SJCRH30 (cell line): ENCODE measurements around the gene SPRR4. TPM values are rescaled to one million over a fixed set of nuclear protein-coding genes. Genes with fewer than 3 reads are reported as not detected.

Experiments used
- DNase-seq, 2 experiments: peaks; one replicate each; pipeline ENCODE4 v3.0.0-alpha.2; 2015 to 2020
- H3K27ac ChIP-seq: fragments of 250-450 bp; sonication (Bioruptor Pico); 2 replicates; pipeline ENCODE4 v1.5.1; 2020; ENCODE audit warnings: mild to moderate bottlenecking, moderate library complexity
- H3K27me3 ChIP-seq: fragments of 250-450 bp; sonication (Bioruptor Pico); 2 replicates; pipeline ENCODE4 v1.5.1; 2020; ENCODE audit warnings: mild to moderate bottlenecking, moderate library complexity
- H3K36me3 ChIP-seq: fragments of 250-450 bp; sonication (Bioruptor Pico); 2 replicates; pipeline ENCODE4 v1.5.1; 2020; ENCODE audit warnings: mild to moderate bottlenecking, moderate library complexity
- H3K4me1 ChIP-seq: fragments of 250-450 bp; sonication (Bioruptor Pico); 2 replicates; pipeline ENCODE4 v1.5.1; 2020; ENCODE audit warnings: mild to moderate bottlenecking, moderate library complexity
- H3K4me3 ChIP-seq: fragments of 250-450 bp; sonication (Bioruptor Pico); 2 replicates; pipeline ENCODE4 v1.5.1; 2020; ENCODE audit warnings: mild to moderate bottlenecking, moderate library complexity
- H3K9me3 ChIP-seq: fragments of 250-450 bp; sonication (Bioruptor Pico); replicated peaks from 2 replicates; pipeline ENCODE4 v1.5.1; 2020; ENCODE audit warnings: mild to moderate bottlenecking, moderate library complexity
- total RNA-seq: library from RNA; depleted of rRNA; stranded (reverse); fragments of >200 nt; shearing (Covaris generic); gene quantifications from 2 replicates; pipeline ENCODE4 v1.2.3, GENCODE V29; 2014; rRNA removed

SPRR4 gene
- total RNA-seq = not detected in 2 replicates

GRCh38 chr1:152970495-152970894 is at the start of gene SPRR4:
SPRR4 (plus strand) TSS chr1:152970648; CDS start chr1:152971891, 1,243 bp downstream.
- DNase-seq = no peak
- no peak within 1 kb of the TSS for H3K27ac ChIP-seq
- no peak within 1 kb of the TSS for H3K4me3 ChIP-seq
- no peaks in the 10 kb centered on the region for H3K4me1 ChIP-seq
- H3K36me3 ChIP-seq = no peaks in the 10 kb centered on the region
- H3K27me3 ChIP-seq = no peaks in the 10 kb centered on the region
- no peaks in the 10 kb centered on the region for H3K9me3 ChIP-seq

- H3K4me3 ChIP-seq = no peak overlapping the region
- H3K4me1 ChIP-seq = no peaks in the 10 kb centered on the region
- no peak for DNase-seq
- no peaks in the 10 kb centered on the region for H3K9me3 ChIP-seq
- H3K27me3 ChIP-seq = no peaks in the 10 kb centered on the region
- H3K36me3 ChIP-seq = no peaks in the 10 kb centered on the region
- H3K27ac ChIP-seq = no peak overlapping the region
These were observed 46.3 kb upstream of the SPRR4 start for GRCh38 chr1:152924191-152924590.

GRCh38 chr1:152926091-152926490 is 44.4 kb upstream of the SPRR4 start:
- no peaks in the 10 kb centered on the region for H3K4me1 ChIP-seq
- no peaks in the 10 kb centered on the region for H3K36me3 ChIP-seq
- no peaks in the 10 kb centered on the region for H3K9me3 ChIP-seq
- no peak for DNase-seq
- no peaks in the 10 kb centered on the region for H3K27me3 ChIP-seq
- no peak overlapping the region for H3K27ac ChIP-seq
- H3K4me3 ChIP-seq = no peak overlapping the region

- no peak for DNase-seq
- Histone ChIP-seq H3K9me3 (no peaks in the 10 kb centered on the region), H3K4me1 (no peaks in the 10 kb centered on the region), H3K27ac (no peak overlapping the region), H3K27me3 (no peaks in the 10 kb centered on the region), H3K4me3 (no peak overlapping the region), H3K36me3 (no peaks in the 10 kb centered on the region)
These were observed 41.8 kb upstream of the SPRR4 start for GRCh38 chr1:152928671-152929070.

- DNase-seq = no peak
- H3K27ac ChIP-seq = no peak overlapping the region
- H3K4me1 ChIP-seq = no peaks in the 10 kb centered on the region
These were observed 38.2 kb upstream of the SPRR4 start for GRCh38 chr1:152932170-152932811.

GRCh38 chr1:152933196-152933595 is 37.3 kb upstream of the SPRR4 start:
- Histone ChIP-seq H3K4me1 (no peaks in the 10 kb centered on the region), H3K27ac (no peak overlapping the region), H3K9me3 (no peaks in the 10 kb centered on the region), H3K36me3 (no peaks in the 10 kb centered on the region), H3K4me3 (no peak overlapping the region), H3K27me3 (no peaks in the 10 kb centered on the region)
- no peak for DNase-seq

More at GRCh38 chr1:152932170-152932811, 38.2 kb upstream of the SPRR4 start:
- Histone ChIP-seq H3K4me3 (no peak overlapping the region), H3K36me3 (no peaks in the 10 kb centered on the region), H3K9me3 (no peaks in the 10 kb centered on the region), H3K27me3 (no peaks in the 10 kb centered on the region)

GRCh38 chr1:152940614-152941013 is 29.8 kb upstream of the SPRR4 start:
- DNase-seq = no peak
- no peak overlapping the region for H3K27ac ChIP-seq
- no peak overlapping the region for H3K4me3 ChIP-seq
- no peaks in the 10 kb centered on the region for H3K36me3 ChIP-seq
- H3K4me1 ChIP-seq = no peaks in the 10 kb centered on the region
- no peaks in the 10 kb centered on the region for H3K9me3 ChIP-seq
- H3K27me3 ChIP-seq = no peaks in the 10 kb centered on the region

- Histone ChIP-seq H3K27me3 (no peaks in the 10 kb centered on the region), H3K4me3 (no peak overlapping the region), H3K9me3 (no peaks in the 10 kb centered on the region), H3K27ac (no peak overlapping the region), H3K4me1 (no peaks in the 10 kb centered on the region), H3K36me3 (no peaks in the 10 kb centered on the region)
- DNase-seq = no peak
These were observed 29.3 kb upstream of the SPRR4 start for GRCh38 chr1:152941037-152941711.

GRCh38 chr1:152942161-152942560 is 28.3 kb upstream of the SPRR4 start:
- Histone ChIP-seq H3K36me3 (no peaks in the 10 kb centered on the region), H3K27me3 (no peaks in the 10 kb centered on the region), H3K4me3 (no peak overlapping the region), H3K9me3 (no peaks in the 10 kb centered on the region), H3K4me1 (no peaks in the 10 kb centered on the region), H3K27ac (no peak overlapping the region)
- DNase-seq = no peak

GRCh38 chr1:152946248-152946647 is 24.2 kb upstream of the SPRR4 start:
- Histone ChIP-seq H3K4me3 (no peak overlapping the region), H3K27me3 (no peaks in the 10 kb centered on the region), H3K4me1 (no peaks in the 10 kb centered on the region), H3K27ac (no peak overlapping the region), H3K9me3 (no peaks in the 10 kb centered on the region), H3K36me3 (no peaks in the 10 kb centered on the region)
- DNase-seq = no peak

- Histone ChIP-seq H3K36me3 (no peaks in the 10 kb centered on the region), H3K27ac (no peak within 1 kb of the TSS), H3K4me1 (no peaks in the 10 kb centered on the region), H3K9me3 (no peaks in the 10 kb centered on the region), H3K27me3 (no peaks in the 10 kb centered on the region), H3K4me3 (no peak within 1 kb of the TSS)
- no peak for DNase-seq
These were observed 23.7 kb upstream of the SPRR4 start, which contains the start of gene SPRR5 for GRCh38 chr1:152946651-152947256. SPRR5 (plus strand) TSS chr1:152947206; CDS start chr1:152948555, 1,349 bp downstream.

- H3K9me3 ChIP-seq = no peaks in the 10 kb centered on the region
- H3K27me3 ChIP-seq = no peaks in the 10 kb centered on the region
- no peaks in the 10 kb centered on the region for H3K4me1 ChIP-seq
- no peaks in the 10 kb centered on the region for H3K36me3 ChIP-seq
- no peak overlapping the region for H3K27ac ChIP-seq
- no peak overlapping the region for H3K4me3 ChIP-seq
- DNase-seq = no peak
These were observed 18.7 kb upstream of the SPRR4 start for GRCh38 chr1:152951711-152952110.

GRCh38 chr1:152953761-152954160 is 16.7 kb upstream of the SPRR4 start:
- Histone ChIP-seq H3K9me3 (no peaks in the 10 kb centered on the region), H3K36me3 (no peaks in the 10 kb centered on the region), H3K4me3 (no peak overlapping the region), H3K4me1 (no peaks in the 10 kb centered on the region), H3K27me3 (no peaks in the 10 kb centered on the region), H3K27ac (no peak overlapping the region)
- DNase-seq = no peak

- Histone ChIP-seq H3K4me3 (no peak overlapping the region), H3K27ac (no peak overlapping the region), H3K4me1 (no peaks in the 10 kb centered on the region), H3K36me3 (no peaks in the 10 kb centered on the region), H3K9me3 (no peaks in the 10 kb centered on the region), H3K27me3 (no peaks in the 10 kb centered on the region)
- no peak for DNase-seq
These were observed 16.0 kb upstream of the SPRR4 start for GRCh38 chr1:152954436-152954835.

- DNase-seq = no peak
- H3K27me3 ChIP-seq = no peaks in the 10 kb centered on the region
These were observed 12.9 kb upstream of the SPRR4 start for GRCh38 chr1:152957561-152957960.

More at GRCh38 chr1:152957561-152957960, 12.9 kb upstream of the SPRR4 start:
- no peaks in the 10 kb centered on the region for H3K36me3 ChIP-seq
- H3K9me3 ChIP-seq = no peaks in the 10 kb centered on the region
- no peak overlapping the region for H3K4me3 ChIP-seq
- H3K4me1 ChIP-seq = no peaks in the 10 kb centered on the region
- H3K27ac ChIP-seq = no peak overlapping the region
